ENCODE results near the gene RHBG. TPM values are rescaled to one million over a fixed set of nuclear protein-coding genes. Genes with fewer than 3 reads are reported as not detected.
"Not testable (repeated sequence)": the region's sequence is repeated elsewhere in the genome, so short reads cannot be mapped to it uniquely, and the experiment has no call there.

The RHBG gene
- total RNA-seq, 1 experiment from 2014 or later, result not detected

- in situ Hi-C loops (cut with HindIII; ENCODE audit: low pct_unique_long_range_greater_than_20kb, low sequenced_read_pairs), result no loop called here
- DNase-seq (ENCODE audit: low read depth), result no peak
Observed at GRCh38 chr1:156357977-156358376, 11.0 kb upstream of the RHBG start.

- in situ Hi-C loops (cut with HindIII; ENCODE audit: low pct_unique_long_range_greater_than_20kb, low sequenced_read_pairs), result no loop called here
- DNase-seq (ENCODE audit: low read depth), result no peak
Observed at GRCh38 chr1:156358641-156359040, 10.4 kb upstream of the RHBG start.

- in situ Hi-C loops (cut with HindIII; ENCODE audit: low pct_unique_long_range_greater_than_20kb, low sequenced_read_pairs), result no loop called here
- DNase-seq (ENCODE audit: low read depth), result no peak
Observed at GRCh38 chr1:156359249-156359648, 9.8 kb upstream of the RHBG start.

GRCh38 chr1:156359973-156360372 lies 9.0 kb upstream of the RHBG start:
- in situ Hi-C loops (cut with HindIII; ENCODE audit: low pct_unique_long_range_greater_than_20kb, low sequenced_read_pairs), result no loop called here
- no peak for DNase-seq (ENCODE audit: low read depth)

- no peak for DNase-seq (ENCODE audit: low read depth)
- in situ Hi-C loops (cut with HindIII; ENCODE audit: low pct_unique_long_range_greater_than_20kb, low sequenced_read_pairs), result no loop called here
Observed at GRCh38 chr1:156360534-156360933, 8.5 kb upstream of the RHBG start.

- in situ Hi-C loops (cut with HindIII; ENCODE audit: low pct_unique_long_range_greater_than_20kb, low sequenced_read_pairs), result no loop called here
- DNase-seq (ENCODE audit: low read depth), result no peak
Observed at GRCh38 chr1:156365754-156366153, 3.3 kb upstream of the RHBG start.

GRCh38 chr1:156366378-156367166 lies 2.4 kb upstream of the RHBG start:
- no peak for DNase-seq (ENCODE audit: low read depth)
- in situ Hi-C loops (cut with HindIII; ENCODE audit: low pct_unique_long_range_greater_than_20kb, low sequenced_read_pairs), result no loop called here

GRCh38 chr1:156367383-156368156 lies 1.4 kb upstream of the RHBG start:
- in situ Hi-C loops (cut with HindIII; ENCODE audit: low pct_unique_long_range_greater_than_20kb, low sequenced_read_pairs), result no loop called here
- DNase-seq (ENCODE audit: low read depth), result no peak

GRCh38 chr1:156368157-156368658 lies 803 bp upstream of the RHBG start:
- in situ Hi-C loops (cut with HindIII; ENCODE audit: low pct_unique_long_range_greater_than_20kb, low sequenced_read_pairs), result no loop called here
- DNase-seq (ENCODE audit: low read depth), result no peak

GRCh38 chr1:156369685-156370286 lies 775 bp downstream of the RHBG start:
- in situ Hi-C loops (cut with HindIII; ENCODE audit: low pct_unique_long_range_greater_than_20kb, low sequenced_read_pairs), result not testable (repeated sequence)

GRCh38 chr1:156371553-156372264 lies 2.7 kb downstream of the RHBG start:
- in situ Hi-C loops (cut with HindIII; ENCODE audit: low pct_unique_long_range_greater_than_20kb, low sequenced_read_pairs), result no loop called here
- DNase-seq (ENCODE audit: low read depth), result no peak

More at GRCh38 chr1:156369685-156370286, 775 bp downstream of the RHBG start:
- not testable (repeated sequence) for DNase-seq (ENCODE audit: low read depth)

- DNase-seq (ENCODE audit: low read depth), result no peak
- in situ Hi-C loops (cut with HindIII; ENCODE audit: low pct_unique_long_range_greater_than_20kb, low sequenced_read_pairs), result no loop called here
Observed at GRCh38 chr1:156372265-156372586, 3.2 kb downstream of the RHBG start.

- DNase-seq (ENCODE audit: low read depth), result no peak
- in situ Hi-C loops (cut with HindIII; ENCODE audit: low pct_unique_long_range_greater_than_20kb, low sequenced_read_pairs), result no loop called here
Observed at GRCh38 chr1:156372876-156373275, 3.9 kb downstream of the RHBG start.

- in situ Hi-C loops (cut with HindIII; ENCODE audit: low pct_unique_long_range_greater_than_20kb, low sequenced_read_pairs), result no loop called here
- no peak for DNase-seq (ENCODE audit: low read depth)
Observed at GRCh38 chr1:156373546-156373945, 4.5 kb downstream of the RHBG start.

- DNase-seq (ENCODE audit: low read depth), result no peak
- in situ Hi-C loops (cut with HindIII; ENCODE audit: low pct_unique_long_range_greater_than_20kb, low sequenced_read_pairs), result no loop called here
Observed at GRCh38 chr1:156376146-156376545, 7.1 kb downstream of the RHBG start.

GRCh38 chr1:156376958-156377919 lies 8.2 kb downstream of the RHBG start:
- in situ Hi-C loops (cut with HindIII; ENCODE audit: low pct_unique_long_range_greater_than_20kb, low sequenced_read_pairs), result no loop called here
- DNase-seq (ENCODE audit: low read depth), result no peak

GRCh38 chr1:156378557-156378956 lies 9.5 kb downstream of the RHBG start:
- DNase-seq (ENCODE audit: low read depth), result no peak
- in situ Hi-C loops (cut with HindIII; ENCODE audit: low pct_unique_long_range_greater_than_20kb, low sequenced_read_pairs), result no loop called here

Measured in Caki2 (cell line).